ENCODE results near the gene CAVIN1.
"Not testable (repeated sequence)": the region's sequence is repeated elsewhere in the genome, so short reads cannot be mapped to it uniquely, and the experiment has no call there.

Gene CAVIN1

GRCh38 chr17:42422958-42423712, at the start of gene CAVIN1:
CAVIN1 (minus strand) TSS chr17:42423256; CDS start chr17:42423097, 159 bp downstream.
- H3K9me3 Mint-ChIP-seq: no peaks in the 10 kb centered on the region
- no peak within 1 kb of the TSS for H3K27ac Mint-ChIP-seq
- H3K27me3 Mint-ChIP-seq: peaks cover 41% of the 10 kb centered on the region
- peak within 1 kb of the TSS; percentile 83 for H3K4me3 Mint-ChIP-seq
- no peaks in the 10 kb centered on the region for H3K36me3 Mint-ChIP-seq (ENCODE audit: low read depth)
- peaks cover 26% of the 10 kb centered on the region for H3K4me1 Mint-ChIP-seq (ENCODE audit: low read depth)

- peaks cover 34% of the 10 kb centered on the region for H3K36me3 Mint-ChIP-seq (ENCODE audit: low read depth)
- no peaks in the 10 kb centered on the region for H3K9me3 Mint-ChIP-seq
- no peak overlapping the region for H3K4me3 Mint-ChIP-seq
- no peaks in the 10 kb centered on the region for H3K27me3 Mint-ChIP-seq
- H3K4me1 Mint-ChIP-seq (ENCODE audit: low read depth): peaks cover 3% of the 10 kb centered on the region
- no peak overlapping the region for H3K27ac Mint-ChIP-seq
Observed at GRCh38 chr17:42467889-42468288, 44.8 kb upstream of the CAVIN1 start.

GRCh38 chr17:42463976-42464400, 40.9 kb upstream of the CAVIN1 start:
- Mint-ChIP-seq H3K27me3 (no peaks in the 10 kb centered on the region), H3K4me3 (no peak overlapping the region), H3K4me1 (ENCODE audit: low read depth) (peaks cover 22% of the 10 kb centered on the region), H3K36me3 (ENCODE audit: low read depth) (peaks cover 28% of the 10 kb centered on the region), H3K9me3 (no peaks in the 10 kb centered on the region), H3K27ac (no peak overlapping the region)

GRCh38 chr17:42460371-42460770, 37.3 kb upstream of the CAVIN1 start:
- H3K27ac Mint-ChIP-seq: no peak overlapping the region
- peaks cover 56% of the 10 kb centered on the region for H3K4me1 Mint-ChIP-seq (ENCODE audit: low read depth)
- peaks cover 11% of the 10 kb centered on the region for H3K36me3 Mint-ChIP-seq (ENCODE audit: low read depth)
- no peaks in the 10 kb centered on the region for H3K27me3 Mint-ChIP-seq
- no peaks in the 10 kb centered on the region for H3K9me3 Mint-ChIP-seq
- H3K4me3 Mint-ChIP-seq: peak overlapping the region; percentile 90

GRCh38 chr17:42459801-42460281, 36.8 kb upstream of the CAVIN1 start:
- Mint-ChIP-seq H3K9me3 (no peaks in the 10 kb centered on the region), H3K27ac (peak overlapping the region; percentile 84), H3K4me1 (ENCODE audit: low read depth) (peaks cover 58% of the 10 kb centered on the region), H3K4me3 (peak overlapping the region; percentile 90), H3K27me3 (no peaks in the 10 kb centered on the region), H3K36me3 (ENCODE audit: low read depth) (peaks cover 11% of the 10 kb centered on the region)

- no peaks in the 10 kb centered on the region for H3K27me3 Mint-ChIP-seq
- H3K4me3 Mint-ChIP-seq: peak overlapping the region; percentile 90
- peaks cover 58% of the 10 kb centered on the region for H3K4me1 Mint-ChIP-seq (ENCODE audit: low read depth)
- H3K36me3 Mint-ChIP-seq (ENCODE audit: low read depth): peaks cover 11% of the 10 kb centered on the region
- H3K27ac Mint-ChIP-seq: peak overlapping the region; percentile 84
- no peaks in the 10 kb centered on the region for H3K9me3 Mint-ChIP-seq
Observed at GRCh38 chr17:42459256-42459800, 36.3 kb upstream of the CAVIN1 start.

GRCh38 chr17:42458497-42459255, 35.6 kb upstream of the CAVIN1 start, which contains the start of gene ATP6V0A1:
ATP6V0A1 (plus strand) TSS chr17:42458878; CDS start chr17:42460895, 2,017 bp downstream.
- peaks cover 57% of the 10 kb centered on the region for H3K4me1 Mint-ChIP-seq (ENCODE audit: low read depth)
- no peaks in the 10 kb centered on the region for H3K27me3 Mint-ChIP-seq
- peak within 1 kb of the TSS; percentile 84 for H3K27ac Mint-ChIP-seq

GRCh38 chr17:42457107-42457792, 34.2 kb upstream of the CAVIN1 start:
- H3K4me1 Mint-ChIP-seq (ENCODE audit: low read depth): peaks cover 64% of the 10 kb centered on the region
- no peaks in the 10 kb centered on the region for H3K9me3 Mint-ChIP-seq
- peaks cover 11% of the 10 kb centered on the region for H3K36me3 Mint-ChIP-seq (ENCODE audit: low read depth)
- peak overlapping the region; percentile 78 for H3K27ac Mint-ChIP-seq
- H3K27me3 Mint-ChIP-seq: no peaks in the 10 kb centered on the region
- H3K4me3 Mint-ChIP-seq: peak overlapping the region; percentile 70

More at GRCh38 chr17:42458497-42459255, 35.6 kb upstream of the CAVIN1 start, which contains the start of gene ATP6V0A1:
- peak within 1 kb of the TSS; percentile 90 for H3K4me3 Mint-ChIP-seq
- H3K36me3 Mint-ChIP-seq (ENCODE audit: low read depth): peaks cover 11% of the 10 kb centered on the region
- no peaks in the 10 kb centered on the region for H3K9me3 Mint-ChIP-seq

- peak overlapping the region; percentile 70 for H3K4me3 Mint-ChIP-seq
- H3K4me1 Mint-ChIP-seq (ENCODE audit: low read depth): peaks cover 64% of the 10 kb centered on the region
- peak overlapping the region; percentile 4 for H3K27ac Mint-ChIP-seq
- H3K36me3 Mint-ChIP-seq (ENCODE audit: low read depth): peaks cover 6% of the 10 kb centered on the region
- H3K27me3 Mint-ChIP-seq: no peaks in the 10 kb centered on the region
- no peaks in the 10 kb centered on the region for H3K9me3 Mint-ChIP-seq
Observed at GRCh38 chr17:42456223-42457106, 33.4 kb upstream of the CAVIN1 start.

- not testable (repeated sequence) for H3K4me3 Mint-ChIP-seq; H3K27me3 Mint-ChIP-seq; H3K36me3 Mint-ChIP-seq (ENCODE audit: low read depth); H3K9me3 Mint-ChIP-seq; H3K27ac Mint-ChIP-seq
- H3K4me1 Mint-ChIP-seq (ENCODE audit: low read depth): peaks cover 55% of the 10 kb centered on the region
Observed at GRCh38 chr17:42454987-42455386, 31.9 kb upstream of the CAVIN1 start.

GRCh38 chr17:42453439-42453838, 30.4 kb upstream of the CAVIN1 start:
- H3K4me3 Mint-ChIP-seq: no peak overlapping the region
- no peaks in the 10 kb centered on the region for H3K36me3 Mint-ChIP-seq (ENCODE audit: low read depth)
- H3K27me3 Mint-ChIP-seq: no peaks in the 10 kb centered on the region
- H3K27ac Mint-ChIP-seq: no peak overlapping the region
- peaks cover 39% of the 10 kb centered on the region for H3K4me1 Mint-ChIP-seq (ENCODE audit: low read depth)
- H3K9me3 Mint-ChIP-seq: no peaks in the 10 kb centered on the region

- not testable (repeated sequence) for H3K27ac Mint-ChIP-seq; H3K9me3 Mint-ChIP-seq; H3K27me3 Mint-ChIP-seq; H3K36me3 Mint-ChIP-seq (ENCODE audit: low read depth); H3K4me3 Mint-ChIP-seq
- peaks cover 28% of the 10 kb centered on the region for H3K4me1 Mint-ChIP-seq (ENCODE audit: low read depth)
Observed at GRCh38 chr17:42451270-42451669, 28.2 kb upstream of the CAVIN1 start.

GRCh38 chr17:42449838-42450237, 26.8 kb upstream of the CAVIN1 start:
- not testable (repeated sequence) for H3K4me3 Mint-ChIP-seq; H3K27me3 Mint-ChIP-seq; H3K9me3 Mint-ChIP-seq; H3K36me3 Mint-ChIP-seq (ENCODE audit: low read depth); H3K27ac Mint-ChIP-seq
- peaks cover 19% of the 10 kb centered on the region for H3K4me1 Mint-ChIP-seq (ENCODE audit: low read depth)

GRCh38 chr17:42449176-42449575, 26.1 kb upstream of the CAVIN1 start:
- H3K36me3 Mint-ChIP-seq (ENCODE audit: low read depth); H3K9me3 Mint-ChIP-seq; H3K27me3 Mint-ChIP-seq; H3K4me3 Mint-ChIP-seq; H3K27ac Mint-ChIP-seq: not testable (repeated sequence)
- H3K4me1 Mint-ChIP-seq (ENCODE audit: low read depth): peaks cover 19% of the 10 kb centered on the region
